ENCODE data around the gene ROR2.

ROR2 gene

DNA sequence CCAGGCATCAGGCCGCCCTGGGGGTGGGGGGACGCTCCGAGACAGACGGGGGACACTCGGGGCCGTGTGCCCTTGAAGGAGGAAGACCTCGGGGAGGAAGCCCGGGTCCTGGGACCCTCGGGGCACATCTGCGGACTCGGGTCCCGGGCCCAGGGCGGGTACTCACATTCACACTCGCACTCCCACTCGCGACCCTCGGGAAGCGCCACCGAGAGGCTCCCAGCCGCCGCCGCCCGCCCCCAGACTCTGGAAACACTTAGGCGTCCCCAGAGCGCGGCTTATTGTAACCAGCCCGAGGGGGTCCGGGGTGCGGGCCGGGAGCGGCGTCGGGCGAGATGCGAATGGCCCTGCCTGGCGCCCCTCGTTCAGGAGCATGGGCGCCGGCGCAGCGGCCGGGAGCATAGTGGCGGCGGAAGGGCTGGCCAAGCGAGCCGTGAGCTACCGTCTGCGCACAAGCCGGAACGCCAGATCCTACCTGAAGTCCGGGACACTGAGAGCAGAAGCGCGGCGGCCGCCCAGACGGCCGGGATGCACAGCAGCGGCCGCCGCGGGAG lies 559 bp downstream of the ROR2 start:
- in situ Hi-C loops (cut with HindIII; ENCODE audit: low sequenced_read_pairs): no loop called here

DNA sequence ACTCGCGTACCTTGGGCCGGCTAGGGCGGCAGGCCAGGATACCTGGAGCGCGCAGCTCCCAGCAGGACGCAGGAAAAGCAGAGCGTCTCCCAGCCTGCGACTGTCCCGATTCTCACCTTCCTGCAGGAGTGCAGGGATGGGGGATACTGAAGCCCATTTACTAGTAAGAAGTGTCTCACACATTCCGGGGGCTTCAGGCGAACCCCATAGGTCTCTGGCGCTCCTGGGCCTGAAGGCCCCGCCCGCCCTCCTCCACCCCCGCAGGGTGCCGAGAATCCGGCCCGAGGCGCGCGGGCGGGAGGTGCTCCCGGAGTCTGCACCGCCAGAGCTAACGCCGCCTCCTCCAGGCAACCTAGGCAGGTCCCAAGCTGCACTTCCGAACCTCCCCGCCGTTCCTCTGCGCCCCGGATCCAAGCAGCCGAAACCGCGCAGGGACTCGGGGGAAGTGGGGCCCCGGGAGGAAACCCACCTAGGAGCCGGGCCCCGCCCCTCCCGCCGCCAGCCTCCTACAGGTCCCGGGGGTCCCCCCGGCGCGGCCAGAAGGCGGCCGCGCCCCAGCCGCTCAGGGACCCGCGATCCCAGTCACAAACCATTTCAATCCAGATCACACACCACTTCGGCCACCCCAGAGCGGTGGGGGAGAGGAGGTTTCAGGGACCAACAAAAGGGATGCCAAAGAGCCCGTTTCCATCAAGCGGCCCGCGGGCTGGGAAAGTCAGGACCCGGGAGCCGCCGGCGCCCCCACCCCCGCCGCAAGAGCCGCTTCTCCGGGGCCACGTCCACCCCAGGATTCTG lies 1.2 kb downstream of the ROR2 start:
- in situ Hi-C loops (cut with HindIII; ENCODE audit: low sequenced_read_pairs): no loop called here

DNA sequence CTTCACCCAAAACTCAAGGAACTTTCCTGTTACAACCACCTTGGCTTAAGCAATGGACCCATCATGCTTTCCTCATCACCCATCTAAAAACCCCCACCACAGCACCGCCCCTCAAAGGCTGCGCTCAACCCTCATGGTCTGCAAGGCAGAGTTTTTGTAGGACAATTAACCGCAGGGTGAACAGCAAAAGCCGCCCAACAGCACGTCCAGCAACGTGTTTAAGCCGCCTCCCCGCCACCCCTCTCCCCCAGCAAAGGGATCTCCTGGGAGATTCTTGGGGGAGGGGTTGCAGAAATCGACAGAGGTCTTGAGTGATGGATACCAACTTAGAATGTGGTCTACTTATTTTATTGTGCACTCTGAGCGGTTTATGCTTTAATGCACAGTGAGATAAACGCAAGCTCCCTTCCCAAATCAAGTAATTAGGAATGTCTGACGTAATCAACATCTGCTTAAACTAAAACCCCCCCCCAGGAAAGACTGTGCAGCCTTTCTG lies 1.9 kb downstream of the ROR2 start:
- in situ Hi-C loops (cut with HindIII; ENCODE audit: low sequenced_read_pairs): no loop called here

- in situ Hi-C loops (cut with HindIII; ENCODE audit: low sequenced_read_pairs): no loop called here
Measured at GRCh38 chr9:91946653-91947488, 3.2 kb downstream of the ROR2 start.

DNA sequence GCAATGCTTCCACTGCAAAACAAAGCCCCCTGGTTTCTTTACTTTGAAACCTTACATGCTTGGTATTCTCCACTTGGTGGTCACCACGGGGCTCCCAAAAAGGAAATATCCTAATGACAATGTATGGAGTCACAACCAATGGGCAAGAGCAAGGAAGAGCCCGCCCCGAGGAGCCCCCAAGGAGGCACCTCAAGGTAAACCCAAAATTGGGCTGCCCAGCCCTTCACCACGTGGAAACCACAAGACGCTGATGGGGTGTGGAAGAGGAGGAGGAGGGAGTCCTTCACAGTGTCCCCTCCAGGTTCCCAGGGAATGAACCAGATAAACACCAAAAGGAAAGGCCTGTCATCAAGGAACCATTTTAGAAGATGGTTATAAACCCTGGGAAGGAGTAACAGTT lies 3.8 kb downstream of the ROR2 start:
- in situ Hi-C loops (cut with HindIII; ENCODE audit: low sequenced_read_pairs): no loop called here

DNA sequence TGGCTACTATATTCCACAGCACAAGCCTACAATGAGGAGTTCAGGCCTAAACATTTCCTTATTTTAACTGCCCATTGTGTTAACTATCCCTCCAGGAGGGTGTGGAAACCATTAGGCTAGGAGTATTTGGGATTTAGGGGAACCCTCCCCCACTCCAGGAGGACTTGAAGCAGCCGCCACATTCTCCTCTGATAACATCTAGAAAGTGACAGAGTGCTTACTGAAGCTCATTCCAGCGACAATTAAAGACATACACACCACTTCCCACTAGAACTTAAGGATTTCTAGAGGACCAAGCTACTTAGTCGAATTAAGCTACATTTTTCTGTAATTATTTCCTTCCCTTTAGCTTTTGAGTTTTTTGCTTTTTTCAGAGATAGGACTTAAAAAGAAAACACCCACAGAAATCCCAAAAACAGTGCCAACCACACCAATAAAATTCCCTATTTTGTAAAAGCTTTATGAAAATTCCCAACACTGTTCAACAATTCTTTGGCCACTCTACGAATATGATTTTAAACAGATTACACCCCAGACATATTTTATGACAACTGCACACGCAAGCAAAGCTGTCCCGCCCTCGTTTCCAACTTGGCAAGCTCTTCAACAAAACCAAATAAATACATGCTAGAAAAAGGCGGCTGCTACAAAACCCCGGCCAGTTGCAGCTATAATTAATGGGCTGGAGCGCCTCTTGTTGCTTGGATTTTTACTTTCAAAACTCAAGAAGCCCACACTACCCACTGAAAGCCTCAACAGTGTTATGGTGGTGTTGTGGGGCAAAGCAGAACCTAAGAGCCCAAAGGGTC lies 4.5 kb downstream of the ROR2 start:
- in situ Hi-C loops (cut with HindIII; ENCODE audit: low sequenced_read_pairs): no loop called here

DNA sequence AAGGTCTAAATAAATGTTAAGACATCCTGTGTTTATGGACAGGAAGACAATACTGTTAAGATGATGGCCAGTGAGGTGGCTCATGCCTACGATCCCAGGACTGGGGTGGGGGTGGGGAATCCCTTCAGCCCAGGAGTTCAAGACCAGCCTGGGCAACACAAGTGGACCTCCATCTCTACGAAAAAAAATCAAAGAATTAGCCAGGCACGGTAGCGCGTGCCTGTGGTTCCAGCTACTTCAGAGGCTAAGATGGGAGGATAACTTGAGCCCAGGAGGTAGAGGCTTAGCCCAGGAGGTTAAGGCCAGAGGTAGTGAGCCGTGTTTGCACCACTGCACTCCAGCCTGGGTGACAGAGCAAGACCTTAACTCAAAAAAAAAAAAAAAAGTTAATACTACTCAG lies 5.3 kb downstream of the ROR2 start:
- in situ Hi-C loops (cut with HindIII; ENCODE audit: low sequenced_read_pairs): no loop called here

DNA sequence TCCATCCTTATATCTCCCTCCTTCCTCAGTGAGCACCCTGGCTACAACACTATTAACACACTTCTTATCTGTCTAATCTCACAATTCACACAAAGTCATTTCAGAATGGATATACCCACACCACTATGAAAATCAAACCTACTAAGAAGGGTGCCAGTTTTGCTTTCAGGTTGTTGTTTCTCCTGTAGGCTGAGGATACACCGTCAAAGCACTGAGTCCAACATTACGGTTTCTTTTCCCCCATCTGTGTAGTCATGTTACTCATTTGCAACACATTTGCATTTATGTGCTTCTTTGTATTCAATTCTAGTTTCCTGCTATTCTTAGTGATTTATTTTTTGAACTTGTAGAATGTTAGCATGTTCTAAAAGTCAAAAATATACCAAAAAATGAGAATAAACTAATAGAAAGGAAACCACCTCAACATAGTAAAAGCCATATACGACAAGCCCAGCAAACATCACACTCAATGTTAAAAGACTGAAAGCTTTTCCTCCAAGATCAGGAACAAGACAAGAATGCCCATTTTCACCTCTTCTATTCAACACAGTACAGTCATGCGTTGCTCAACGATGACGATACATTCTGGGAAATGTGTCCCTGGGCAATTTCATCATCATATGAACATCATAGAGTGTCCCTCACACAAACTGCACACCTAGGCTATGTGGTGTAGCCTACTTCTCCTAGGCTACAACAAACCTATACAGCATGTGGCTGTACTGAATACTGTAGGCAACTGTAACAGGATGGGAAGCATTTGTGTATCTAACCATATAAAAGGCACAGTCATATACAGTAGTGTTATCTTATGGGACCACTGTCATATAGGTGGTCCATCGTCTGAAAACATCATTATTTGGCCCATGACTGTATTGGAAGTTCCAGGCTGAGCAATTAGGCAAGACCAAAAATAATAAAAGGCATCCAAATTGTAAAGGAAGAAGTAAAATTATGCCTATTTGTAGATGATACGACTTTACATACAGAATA lies 6.3 kb downstream of the ROR2 start:
- in situ Hi-C loops (cut with HindIII; ENCODE audit: low sequenced_read_pairs): no loop called here

- in situ Hi-C loops (cut with HindIII; ENCODE audit: low sequenced_read_pairs): no loop called here
Measured at GRCh38 chr9:91942201-91942600, 7.8 kb downstream of the ROR2 start.

- in situ Hi-C loops (cut with HindIII; ENCODE audit: low sequenced_read_pairs): no loop called here
Measured at GRCh38 chr9:91939978-91940377, 10.1 kb downstream of the ROR2 start.

DNA sequence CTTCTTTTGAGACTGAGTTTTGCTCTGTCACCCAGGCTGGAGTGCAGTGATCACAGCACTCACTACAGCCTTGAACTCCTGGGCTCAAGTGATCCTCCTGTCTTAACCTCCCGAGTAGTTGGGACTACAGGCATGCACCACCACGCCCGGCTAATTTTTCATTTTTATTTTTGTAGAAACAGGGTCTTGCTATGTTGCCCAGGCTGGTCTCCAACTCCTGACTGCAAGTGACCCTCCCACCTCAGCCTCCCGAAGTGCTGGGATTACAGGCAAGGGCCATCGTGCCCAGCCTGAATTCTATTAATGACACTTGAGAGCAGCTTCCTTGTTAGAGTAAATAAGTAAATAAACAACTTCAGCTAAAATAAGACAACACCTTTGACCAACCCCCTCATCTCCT lies 12.3 kb downstream of the ROR2 start:
- in situ Hi-C loops (cut with HindIII; ENCODE audit: low sequenced_read_pairs): no loop called here

GRCh38 chr9:91937056-91937455 lies 13.0 kb downstream of the ROR2 start:
- in situ Hi-C loops (cut with HindIII; ENCODE audit: low sequenced_read_pairs): no loop called here

DNA sequence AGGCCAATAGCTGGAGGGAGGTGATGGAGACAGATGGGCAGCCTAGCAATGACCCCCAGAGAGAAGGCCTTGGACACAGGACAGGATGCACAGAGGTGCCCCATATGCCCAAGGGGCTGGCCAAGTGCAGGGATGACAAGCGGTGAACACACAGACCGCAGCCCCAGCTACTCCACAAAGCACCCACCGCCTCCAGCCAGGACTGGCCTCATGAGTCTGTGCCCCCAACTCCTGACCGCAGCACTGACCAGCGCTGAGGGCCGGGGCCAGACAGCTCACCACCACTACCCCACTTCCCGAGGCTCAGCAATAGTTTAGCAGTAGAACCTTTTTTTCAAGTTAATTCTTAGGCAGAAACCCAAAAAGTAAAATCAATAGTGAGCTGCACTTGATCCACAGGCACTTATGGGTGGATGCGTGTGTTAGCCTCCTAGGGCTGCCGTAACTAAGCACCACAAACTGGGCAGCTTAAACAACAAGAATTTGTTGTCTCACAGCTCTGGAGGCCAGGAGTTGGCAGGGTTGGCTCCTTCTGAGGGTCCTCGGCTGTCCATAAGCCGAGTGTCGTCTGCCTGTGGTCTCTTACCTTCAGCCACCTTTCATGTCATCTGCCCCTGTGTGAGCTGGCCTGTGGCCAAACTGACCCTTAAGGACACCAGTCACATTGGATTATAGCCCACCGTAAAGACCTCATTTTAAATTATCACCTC lies 14.1 kb downstream of the ROR2 start:
- in situ Hi-C loops (cut with HindIII; ENCODE audit: low sequenced_read_pairs): no loop called here

DNA sequence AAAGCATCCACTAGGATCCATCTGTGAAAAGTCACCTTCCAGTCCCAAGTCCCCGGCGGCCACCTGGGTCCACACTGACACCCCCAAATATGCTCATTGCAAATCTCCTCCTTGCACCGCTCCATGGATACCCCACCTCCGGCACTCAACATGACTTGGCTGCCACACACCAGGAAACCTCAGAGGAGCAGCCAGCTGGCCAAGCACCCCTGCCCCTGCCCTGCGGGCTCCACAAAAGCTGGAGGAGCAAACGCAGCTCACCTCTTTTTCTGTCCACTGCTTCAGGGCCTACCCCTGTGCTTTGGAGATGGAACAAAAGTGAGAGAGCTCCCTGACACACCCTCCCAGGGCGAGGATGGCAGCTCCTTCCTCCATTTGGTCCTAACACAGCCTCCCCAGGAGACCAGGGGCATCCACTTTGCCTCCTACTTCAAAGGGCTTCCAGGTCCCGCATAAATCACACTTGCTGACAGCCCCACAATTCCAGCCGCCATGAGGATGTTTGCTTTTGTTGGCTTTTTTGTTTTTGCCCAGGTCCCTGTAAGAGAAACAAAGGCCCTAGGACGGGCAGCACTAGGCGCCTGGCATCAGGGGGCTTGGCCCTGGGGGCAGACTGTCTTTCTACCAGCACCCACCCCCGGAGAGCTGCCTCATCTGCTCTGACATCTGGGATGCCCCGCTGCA lies 14.8 kb downstream of the ROR2 start:
- in situ Hi-C loops (cut with HindIII; ENCODE audit: low sequenced_read_pairs): no loop called here

- in situ Hi-C loops (cut with HindIII; ENCODE audit: low sequenced_read_pairs): no loop called here
Measured at GRCh38 chr9:91934654-91935053, 15.4 kb downstream of the ROR2 start.

DNA sequence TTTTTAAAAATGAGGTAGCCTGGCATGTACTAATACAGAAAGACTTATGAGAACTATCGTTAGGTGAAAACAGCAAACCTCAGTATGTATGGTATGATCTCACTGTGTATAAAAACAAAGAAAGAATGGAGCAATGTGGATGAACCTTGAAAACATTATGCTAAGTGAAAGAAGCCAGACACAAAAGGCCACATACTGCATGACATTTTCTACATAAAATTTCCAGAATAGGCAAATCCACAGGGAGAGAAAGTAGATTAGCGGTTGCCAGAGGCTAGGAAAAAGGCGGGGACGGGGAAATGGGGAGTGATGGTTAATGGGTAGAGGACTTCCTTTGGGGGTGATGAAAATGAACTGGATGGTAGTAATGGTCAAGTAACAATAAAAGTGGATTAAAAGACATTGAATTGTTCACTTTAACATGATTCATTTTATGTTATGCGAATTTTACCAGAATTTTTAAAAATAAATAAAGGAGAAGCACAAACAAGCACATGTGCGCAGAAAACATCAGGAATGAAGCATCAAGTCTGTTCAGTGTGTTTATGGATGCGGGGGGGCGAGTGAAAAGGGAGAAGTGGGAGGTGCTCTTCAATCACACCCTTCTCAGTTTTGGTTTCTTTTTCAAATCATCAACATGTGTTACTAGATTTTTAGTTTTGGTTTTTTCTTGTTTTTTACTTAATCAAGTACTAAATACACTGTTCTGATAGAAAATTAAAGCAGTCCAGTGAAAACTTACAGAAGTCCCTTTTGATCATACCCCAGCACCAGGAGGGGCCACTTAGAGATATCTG lies 16.3 kb downstream of the ROR2 start:
- in situ Hi-C loops (cut with HindIII; ENCODE audit: low sequenced_read_pairs): no loop called here

DNA sequence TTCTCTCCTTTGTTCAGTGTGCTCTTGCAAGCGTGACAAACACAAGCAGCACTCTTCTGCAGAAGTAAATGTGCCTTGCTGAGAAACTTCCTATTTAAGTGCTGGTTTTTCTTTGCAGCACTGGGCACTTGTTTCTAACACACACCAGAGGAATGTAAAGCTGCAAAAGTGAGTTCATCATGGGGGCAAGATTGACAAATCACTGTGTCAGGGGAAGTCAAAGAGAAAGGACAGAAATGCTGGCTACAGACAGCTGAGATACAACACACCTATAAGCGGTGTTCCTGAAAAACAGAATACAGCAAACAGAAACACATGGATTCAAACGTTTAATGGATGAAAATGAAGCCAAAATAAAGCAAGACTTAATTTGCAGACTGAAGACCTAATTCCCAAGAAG lies 19.6 kb downstream of the ROR2 start:
- in situ Hi-C loops (cut with HindIII; ENCODE audit: low sequenced_read_pairs): no loop called here

DNA sequence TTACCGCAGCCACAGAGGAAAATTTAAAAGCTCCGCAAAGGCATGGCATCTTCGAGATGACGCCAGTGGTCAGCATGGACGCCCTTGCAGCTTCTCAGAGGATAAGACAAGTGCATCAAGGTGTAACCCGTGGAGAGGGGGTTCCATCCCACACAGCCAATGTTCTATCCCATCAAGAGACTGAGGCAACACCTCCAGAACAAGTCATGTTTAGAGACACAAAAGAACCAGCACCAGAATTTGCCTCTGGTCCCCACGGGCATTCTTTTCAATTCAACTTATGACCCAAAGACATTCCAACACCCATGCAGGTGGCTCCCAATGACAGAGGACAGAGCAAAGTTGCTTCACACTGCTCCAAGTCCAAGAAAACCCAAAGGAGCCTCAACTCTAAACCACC lies 20.7 kb downstream of the ROR2 start:
- in situ Hi-C loops (cut with HindIII; ENCODE audit: low sequenced_read_pairs): no loop called here
